Measurements from ENCODE around the gene ZFAND3. TPM values are rescaled to one million over a fixed set of nuclear protein-coding genes. Genes with fewer than 3 reads are reported as not detected.
"Not testable (repeated sequence)": the region's sequence is repeated elsewhere in the genome, so short reads cannot be mapped to it uniquely, and the experiment has no call there.

ZFAND3 gene
- total and polyA plus RNA-seq, 12 donors = 21.4 to 163 (median 46.3) TPM

DNA sequence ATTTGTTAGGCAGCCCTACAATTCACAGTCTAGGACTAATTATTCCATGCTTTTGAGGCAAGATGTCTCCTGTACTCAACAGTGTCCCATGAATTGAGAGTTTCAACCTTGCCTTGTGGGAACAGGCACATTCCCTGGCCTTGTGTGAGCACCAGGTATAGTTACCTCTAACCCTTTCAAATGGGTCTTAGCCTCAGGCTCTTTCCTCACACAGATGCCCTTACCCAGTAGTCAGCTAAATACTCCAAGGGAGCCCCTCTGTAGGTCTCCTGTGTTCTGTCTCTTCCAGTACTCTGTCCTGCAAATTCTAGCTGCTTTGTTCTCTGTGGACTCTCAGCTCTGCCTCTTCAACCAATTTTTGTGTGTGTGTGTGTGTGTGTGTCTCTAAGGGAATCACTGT, 135.3 kb downstream of the ZFAND3 start:
- H3K27ac ChIP-seq = no peak overlapping the region
- intact Hi-C loops (cut with DNase I) = no loop called here
- H3K27me3 ChIP-seq = no peaks in the 10 kb centered on the region
- H3K4me1 ChIP-seq (replicated peaks in 1 of 2) = peaks cover 5 to 43% of the 10 kb centered on the region in 2 donors
- H3K36me3 ChIP-seq (replicated peaks in 1 of 2) = no peaks in the 10 kb centered on the region
- no peak overlapping the region for H3K4me3 ChIP-seq
- TF ChIP-seq, protein P1, sequence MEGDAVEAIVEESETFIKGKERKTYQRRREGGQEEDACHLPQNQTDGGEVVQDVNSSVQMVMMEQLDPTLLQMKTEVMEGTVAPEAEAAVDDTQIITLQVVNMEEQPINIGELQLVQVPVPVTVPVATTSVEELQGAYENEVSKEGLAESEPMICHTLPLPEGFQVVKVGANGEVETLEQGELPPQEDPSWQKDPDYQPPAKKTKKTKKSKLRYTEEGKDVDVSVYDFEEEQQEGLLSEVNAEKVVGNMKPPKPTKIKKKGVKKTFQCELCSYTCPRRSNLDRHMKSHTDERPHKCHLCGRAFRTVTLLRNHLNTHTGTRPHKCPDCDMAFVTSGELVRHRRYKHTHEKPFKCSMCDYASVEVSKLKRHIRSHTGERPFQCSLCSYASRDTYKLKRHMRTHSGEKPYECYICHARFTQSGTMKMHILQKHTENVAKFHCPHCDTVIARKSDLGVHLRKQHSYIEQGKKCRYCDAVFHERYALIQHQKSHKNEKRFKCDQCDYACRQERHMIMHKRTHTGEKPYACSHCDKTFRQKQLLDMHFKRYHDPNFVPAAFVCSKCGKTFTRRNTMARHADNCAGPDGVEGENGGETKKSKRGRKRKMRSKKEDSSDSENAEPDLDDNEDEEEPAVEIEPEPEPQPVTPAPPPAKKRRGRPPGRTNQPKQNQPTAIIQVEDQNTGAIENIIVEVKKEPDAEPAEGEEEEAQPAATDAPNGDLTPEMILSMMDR (IDR thresholded peaks at IDR 0.05) = no peak
- TF ChIP-seq POLR2A (IDR thresholded peaks at IDR 0.05) = no peak
- DNase-seq = no peak
- H3K9me3 ChIP-seq (replicated peaks in 1 of 3) = no peaks in the 10 kb centered on the region

DNA sequence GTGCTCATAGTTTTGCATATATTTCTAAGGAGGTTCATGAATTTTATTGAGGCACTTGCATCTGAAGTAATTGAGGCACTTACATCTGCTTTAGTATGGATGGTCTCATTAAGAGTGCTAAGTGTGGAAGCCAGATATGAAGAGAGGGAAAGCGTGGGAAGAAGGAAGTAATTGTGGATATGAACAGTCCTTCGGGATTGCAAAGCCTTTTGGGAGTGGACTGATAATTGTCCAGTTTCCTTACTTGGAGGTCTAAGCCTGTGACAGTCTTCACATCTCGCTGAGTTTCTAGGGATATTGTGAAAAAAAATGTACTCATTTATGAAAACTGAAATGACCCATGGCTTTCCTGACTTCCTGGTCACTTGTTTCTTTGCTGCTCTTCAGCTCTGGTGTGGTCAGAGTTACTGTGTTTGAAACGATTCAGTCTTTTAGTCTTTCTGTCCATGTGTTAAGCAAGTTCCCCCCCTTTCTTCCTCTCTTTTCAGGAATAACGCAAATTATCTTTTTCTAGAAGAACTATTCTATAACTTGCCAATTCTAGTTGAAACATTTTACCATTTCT, 137.3 kb downstream of the ZFAND3 start:
- Histone ChIP-seq H3K27me3 (no peaks in the 10 kb centered on the region), H3K36me3 (replicated peaks in 1 of 2) (no peaks in the 10 kb centered on the region), H3K4me1 (replicated peaks in 1 of 2) (peaks cover 5 to 39% of the 10 kb centered on the region in 2 donors), H3K4me3 (no peak overlapping the region), H3K9me3 (replicated peaks in 1 of 3) (no peaks in the 10 kb centered on the region), H3K27ac (no peak overlapping the region)
- 55 to 70% (median 64%) methylated on average over 5 of the region's 5 CpGs for WGBS, 4 donors
- TF ChIP-seq, protein P1 (IDR thresholded peaks at IDR 0.05) = no peak
- no peak for TF ChIP-seq POLR2A (IDR thresholded peaks at IDR 0.05)
- DNase-seq = no peak
- intact Hi-C loops (cut with DNase I) = no loop called here

DNA sequence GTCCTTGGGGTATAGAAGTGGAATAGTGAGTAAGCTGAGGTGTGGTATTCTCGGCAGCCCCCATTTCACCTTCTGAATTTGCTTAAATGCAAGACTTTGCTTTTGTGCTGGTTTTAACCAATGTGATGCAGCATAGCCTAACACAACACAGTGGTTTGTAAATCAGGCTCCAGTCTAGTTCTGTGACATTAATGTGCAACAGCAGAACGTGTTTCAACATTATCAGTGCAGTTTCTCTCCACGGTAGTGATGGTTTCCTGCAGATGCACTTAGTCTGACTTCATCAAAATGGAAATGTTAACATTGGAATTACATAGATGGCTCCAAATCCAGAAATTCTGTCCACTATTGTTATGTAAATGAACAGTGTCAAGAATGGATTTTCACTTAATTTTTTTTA, 139.5 kb downstream of the ZFAND3 start:
- no peak overlapping the region for H3K27ac ChIP-seq
- H3K4me3 ChIP-seq = no peak overlapping the region
- no peak for DNase-seq
- TF ChIP-seq, protein P1 (IDR thresholded peaks at IDR 0.05) = no peak
- no peak for TF ChIP-seq POLR2A (IDR thresholded peaks at IDR 0.05)
- intact Hi-C loops (cut with DNase I) = no loop called here
- H3K4me1 ChIP-seq (replicated peaks in 1 of 2) = peaks cover 5 to 23% of the 10 kb centered on the region in 2 donors
- WGBS, 4 donors = 73 to 85% (median 79%) methylated on average over 3 of the region's 3 CpGs
- no peaks in the 10 kb centered on the region for H3K36me3 ChIP-seq (replicated peaks in 1 of 2)
- H3K9me3 ChIP-seq (replicated peaks in 1 of 3) = no peaks in the 10 kb centered on the region
- H3K27me3 ChIP-seq = no peaks in the 10 kb centered on the region

DNA sequence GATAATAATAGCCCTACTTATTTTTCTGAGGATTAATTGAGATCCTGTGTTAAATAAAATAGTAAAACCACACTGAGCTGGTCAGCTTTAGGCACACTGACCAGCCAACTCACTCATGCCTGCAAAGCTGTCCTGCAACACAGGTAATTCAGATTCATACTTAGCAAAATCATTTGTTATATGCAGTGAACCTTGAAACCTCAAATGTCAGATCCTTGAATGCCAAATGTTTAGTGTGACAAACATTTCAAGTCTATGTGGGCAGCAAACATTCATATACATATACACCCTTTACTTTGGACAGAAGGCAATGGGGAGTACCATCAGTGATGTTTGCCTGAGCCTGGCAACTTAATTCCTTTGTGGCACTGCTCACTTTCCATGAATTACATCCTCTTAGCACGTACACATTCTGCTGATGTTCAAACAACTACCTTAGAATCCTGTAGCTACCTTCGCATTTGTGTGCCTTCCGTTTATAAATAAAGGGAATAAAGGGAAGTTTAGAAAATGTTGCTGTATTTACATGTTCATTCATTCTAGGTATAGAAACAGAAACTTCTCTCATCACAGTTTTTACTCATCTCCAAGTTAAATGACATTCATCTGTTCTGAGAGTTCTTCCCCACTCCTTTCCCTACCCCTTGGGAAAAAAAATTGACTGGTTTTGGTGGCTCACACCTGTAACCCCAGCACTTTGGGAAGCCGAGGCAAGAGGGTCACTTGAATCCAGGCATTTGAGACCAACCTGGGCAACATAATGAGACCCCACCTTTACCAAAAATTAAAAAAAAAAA, 140.8 kb downstream of the ZFAND3 start:
- DNase-seq = no peak
- no peak overlapping the region for H3K4me3 ChIP-seq
- intact Hi-C loops (cut with DNase I) = no loop called here
- WGBS, 4 donors = 93 to 97% (median 94%) methylated on average over 4 of the region's 4 CpGs
- no peaks in the 10 kb centered on the region for H3K36me3 ChIP-seq (replicated peaks in 1 of 2)
- no peaks in the 10 kb centered on the region for H3K9me3 ChIP-seq (replicated peaks in 1 of 3)
- peaks cover 5 to 23% of the 10 kb centered on the region in 2 donors for H3K4me1 ChIP-seq (replicated peaks in 1 of 2)
- no peak for TF ChIP-seq POLR2A (IDR thresholded peaks at IDR 0.05)
- TF ChIP-seq, protein P1 (IDR thresholded peaks at IDR 0.05) = no peak
- H3K27me3 ChIP-seq = no peaks in the 10 kb centered on the region
- no peak overlapping the region for H3K27ac ChIP-seq

DNA sequence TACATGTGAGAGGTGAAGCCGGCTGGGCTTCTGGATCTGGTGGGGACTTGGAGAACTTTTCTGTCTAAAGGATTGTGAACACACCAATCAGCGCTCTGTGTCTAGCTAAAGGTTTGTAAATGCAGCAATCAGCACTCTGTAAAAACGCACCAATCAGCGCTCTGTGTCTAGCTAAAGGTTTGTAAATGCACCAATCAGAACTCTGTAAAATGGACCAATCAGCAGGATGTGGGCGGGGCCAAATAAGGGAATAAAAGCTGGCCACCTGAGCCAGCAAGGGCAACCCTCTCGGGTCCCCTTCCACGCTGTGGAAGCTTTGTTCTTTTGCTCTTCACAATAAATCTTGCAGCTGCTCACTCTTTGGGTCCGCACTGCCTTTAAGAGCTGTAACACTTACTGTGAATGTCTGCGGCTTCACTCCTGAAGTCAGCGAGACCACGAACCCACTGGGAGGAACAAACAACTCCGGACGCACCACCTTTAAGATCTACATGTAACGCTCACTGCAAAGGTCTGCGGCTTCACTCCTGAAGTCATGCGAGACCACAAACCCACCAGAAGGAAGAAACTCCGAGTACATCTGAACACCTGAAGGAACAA, 143.1 kb downstream of the ZFAND3 start:
- intact Hi-C loops (cut with DNase I); DNase-seq; H3K27me3 ChIP-seq; H3K27ac ChIP-seq; H3K36me3 ChIP-seq (replicated peaks in 1 of 2); H3K9me3 ChIP-seq (replicated peaks in 1 of 3); H3K4me3 ChIP-seq: not testable (repeated sequence)
- WGBS, 4 donors = 95 to 99% (median 95%) methylated on average over 17 of the region's 17 CpGs
- peaks cover 0 to 11% of the 10 kb centered on the region in 2 donors for H3K4me1 ChIP-seq (replicated peaks in 1 of 2)

Data from adrenal gland (tissue), 12 donors.